ENCODE results near the gene CAVIN4.

The CAVIN4 gene

GRCh38 chr9:100598641-100599145 lies 20.8 kb downstream of the CAVIN4 start:
- TF ChIP-seq ESRRG (CRISPR knock-in tag; IDR thresholded peaks at IDR 0.05) (no peak), CSDC2 (CRISPR knock-in tag; IDR thresholded peaks at IDR 0.05) (no peak), PATZ1 (CRISPR knock-in tag; IDR thresholded peaks at IDR 0.05; ENCODE audit: borderline replicate concordance) (no peak)
- ATAC-seq = peak; percentile 86

- TF ChIP-seq BACH2 (CRISPR knock-in tag; IDR thresholded peaks at IDR 0.05; ENCODE audit: borderline replicate concordance) (no peak), ZFP30 (CRISPR knock-in tag; IDR thresholded peaks at IDR 0.05) (no peak), ZFP3 (CRISPR knock-in tag; IDR thresholded peaks at IDR 0.05) (no peak), ARNTL (CRISPR knock-in tag; IDR thresholded peaks at IDR 0.05; ENCODE audit: borderline replicate concordance, low read depth) (no peak), TSHZ2 (CRISPR knock-in tag; IDR thresholded peaks at IDR 0.05) (no peak), GLIS3 (CRISPR knock-in tag; IDR thresholded peaks at IDR 0.05) (no peak), TCF4 (CRISPR knock-in tag; IDR thresholded peaks at IDR 0.05; ENCODE audit: borderline replicate concordance) (no peak), ESRRG (CRISPR knock-in tag; IDR thresholded peaks at IDR 0.05) (no peak), ZNF70 (CRISPR knock-in tag; IDR thresholded peaks at IDR 0.05) (no peak), SNAI2 (CRISPR knock-in tag; IDR thresholded peaks at IDR 0.05) (no peak), ISL1 (CRISPR knock-in tag; IDR thresholded peaks at IDR 0.05) (no peak), OSR1 (CRISPR knock-in tag; IDR thresholded peaks at IDR 0.05) (no peak), CSRNP3 (CRISPR knock-in tag; IDR thresholded peaks at IDR 0.05) (no peak), PATZ1 (CRISPR knock-in tag; IDR thresholded peaks at IDR 0.05; ENCODE audit: borderline replicate concordance) (no peak), CREB5 (CRISPR knock-in tag; IDR thresholded peaks at IDR 0.05; ENCODE audit: low read depth) (no peak), ZNF8 (CRISPR knock-in tag; IDR thresholded peaks at IDR 0.05) (no peak), RARB (CRISPR knock-in tag; IDR thresholded peaks at IDR 0.05) (no peak)
- ATAC-seq = no peak
Observed at GRCh38 chr9:100600521-100601079, 22.7 kb downstream of the CAVIN4 start.

GRCh38 chr9:100601216-100601615 lies 23.3 kb downstream of the CAVIN4 start:
- peak; percentile 78 for ATAC-seq
- TF ChIP-seq ZC3H10 (CRISPR knock-in tag; IDR thresholded peaks at IDR 0.05) = no peak
- no peak for TF ChIP-seq ARNTL (CRISPR knock-in tag; IDR thresholded peaks at IDR 0.05; ENCODE audit: borderline replicate concordance, low read depth)
- no peak for TF ChIP-seq CSRNP3 (CRISPR knock-in tag; IDR thresholded peaks at IDR 0.05)
- no peak for TF ChIP-seq TSHZ2 (CRISPR knock-in tag; IDR thresholded peaks at IDR 0.05)
- TF ChIP-seq BACH2 (CRISPR knock-in tag; IDR thresholded peaks at IDR 0.05; ENCODE audit: borderline replicate concordance) = no peak
- TF ChIP-seq CREB5 (CRISPR knock-in tag; IDR thresholded peaks at IDR 0.05; ENCODE audit: low read depth) = no peak
- no peak for TF ChIP-seq CSDC2 (CRISPR knock-in tag; IDR thresholded peaks at IDR 0.05)
- TF ChIP-seq ZNF8 (CRISPR knock-in tag; IDR thresholded peaks at IDR 0.05) = no peak
- no peak for TF ChIP-seq SNAI2 (CRISPR knock-in tag; IDR thresholded peaks at IDR 0.05)
- TF ChIP-seq ESRRG (CRISPR knock-in tag; IDR thresholded peaks at IDR 0.05) = no peak
- TF ChIP-seq ZFP3 (CRISPR knock-in tag; IDR thresholded peaks at IDR 0.05) = no peak
- no peak for TF ChIP-seq ZNF565 (CRISPR knock-in tag; conservative IDR thresholded peaks at IDR 0.05; ENCODE audit: low read depth)
- no peak for TF ChIP-seq OSR1 (CRISPR knock-in tag; IDR thresholded peaks at IDR 0.05)
- no peak for TF ChIP-seq ISL1 (CRISPR knock-in tag; IDR thresholded peaks at IDR 0.05)
- no peak for TF ChIP-seq RARB (CRISPR knock-in tag; IDR thresholded peaks at IDR 0.05)
